Measurements from ENCODE around the gene GOT1.

The GOT1 gene

GRCh38 chr10:99430451-99431189 lies at the start of gene GOT1:
Gene GOT1 (minus strand): TSS chr10:99430624. CDS start chr10:99430565, 59 bp downstream.
- Histone ChIP-seq H3K4me3 (ENCODE audit: low read depth, low read length) (peak within 1 kb of the TSS; percentile 97), H3K27me3 (ENCODE audit: control insufficient read depth, insufficient read depth, low read length) (no peaks in the 10 kb centered on the region), H3K9me3 (ENCODE audit: control insufficient read depth, insufficient read depth, low read length) (no peaks in the 10 kb centered on the region), H3K9ac (ENCODE audit: low read depth, low read length) (peak within 1 kb of the TSS; percentile 87), H3K4me1 (ENCODE audit: control insufficient read depth, insufficient read depth, low read length) (peaks cover 5% of the 10 kb centered on the region), H3K36me3 (ENCODE audit: control insufficient read depth, insufficient read depth, low read length) (no peaks in the 10 kb centered on the region)

- H3K36me3 ChIP-seq (ENCODE audit: control insufficient read depth, insufficient read depth, low read length), result no peaks in the 10 kb centered on the region
- no peaks in the 10 kb centered on the region for H3K9me3 ChIP-seq (ENCODE audit: control insufficient read depth, insufficient read depth, low read length)
- no peaks in the 10 kb centered on the region for H3K4me1 ChIP-seq (ENCODE audit: control insufficient read depth, insufficient read depth, low read length)
- no peaks in the 10 kb centered on the region for H3K27me3 ChIP-seq (ENCODE audit: control insufficient read depth, insufficient read depth, low read length)
- no peak overlapping the region for H3K4me3 ChIP-seq (ENCODE audit: low read depth, low read length)
- no peak overlapping the region for H3K9ac ChIP-seq (ENCODE audit: low read depth, low read length)
These were observed 39.9 kb upstream of the GOT1 start for GRCh38 chr10:99470327-99470726.

- Histone ChIP-seq H3K27me3 (ENCODE audit: control insufficient read depth, insufficient read depth, low read length) (no peaks in the 10 kb centered on the region), H3K9me3 (ENCODE audit: control insufficient read depth, insufficient read depth, low read length) (no peaks in the 10 kb centered on the region), H3K4me3 (ENCODE audit: low read depth, low read length) (no peak overlapping the region), H3K36me3 (ENCODE audit: control insufficient read depth, insufficient read depth, low read length) (no peaks in the 10 kb centered on the region), H3K9ac (ENCODE audit: low read depth, low read length) (no peak overlapping the region), H3K4me1 (ENCODE audit: control insufficient read depth, insufficient read depth, low read length) (no peaks in the 10 kb centered on the region)
These were observed 37.0 kb upstream of the GOT1 start for GRCh38 chr10:99467236-99467999.

DNA sequence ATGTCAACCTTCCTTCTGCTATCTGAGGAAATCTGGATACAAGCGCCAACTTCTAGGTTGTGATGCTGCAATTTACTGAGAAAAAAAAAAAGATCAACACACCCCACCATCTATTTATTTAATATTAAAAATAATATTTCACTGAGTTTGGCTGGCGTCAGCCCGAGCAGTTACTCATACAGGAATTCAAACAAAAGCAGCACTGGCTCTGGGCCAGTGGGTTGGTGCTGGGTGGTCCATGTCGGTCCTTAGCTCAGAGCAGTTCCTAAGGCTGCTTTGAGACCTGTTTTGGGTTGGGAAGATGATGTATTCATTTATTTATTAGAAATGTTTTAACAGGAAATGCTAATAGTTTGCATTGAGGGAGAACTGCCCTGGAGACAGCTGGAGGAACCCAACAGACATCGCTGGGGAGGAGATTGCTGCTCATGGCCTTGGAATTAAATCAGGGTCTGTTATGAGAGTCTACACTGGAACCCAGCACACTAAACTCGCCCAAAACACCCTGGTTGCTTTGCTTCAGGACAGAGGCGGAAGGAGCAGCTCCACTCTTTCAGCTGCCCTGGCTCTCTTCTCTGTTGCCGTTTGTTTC lies 36.3 kb upstream of the GOT1 start:
- Histone ChIP-seq H3K4me1 (ENCODE audit: control insufficient read depth, insufficient read depth, low read length) (no peaks in the 10 kb centered on the region), H3K27me3 (ENCODE audit: control insufficient read depth, insufficient read depth, low read length) (no peaks in the 10 kb centered on the region), H3K9me3 (ENCODE audit: control insufficient read depth, insufficient read depth, low read length) (no peaks in the 10 kb centered on the region), H3K4me3 (ENCODE audit: low read depth, low read length) (no peak overlapping the region), H3K36me3 (ENCODE audit: control insufficient read depth, insufficient read depth, low read length) (no peaks in the 10 kb centered on the region), H3K9ac (ENCODE audit: low read depth, low read length) (no peak overlapping the region)

DNA sequence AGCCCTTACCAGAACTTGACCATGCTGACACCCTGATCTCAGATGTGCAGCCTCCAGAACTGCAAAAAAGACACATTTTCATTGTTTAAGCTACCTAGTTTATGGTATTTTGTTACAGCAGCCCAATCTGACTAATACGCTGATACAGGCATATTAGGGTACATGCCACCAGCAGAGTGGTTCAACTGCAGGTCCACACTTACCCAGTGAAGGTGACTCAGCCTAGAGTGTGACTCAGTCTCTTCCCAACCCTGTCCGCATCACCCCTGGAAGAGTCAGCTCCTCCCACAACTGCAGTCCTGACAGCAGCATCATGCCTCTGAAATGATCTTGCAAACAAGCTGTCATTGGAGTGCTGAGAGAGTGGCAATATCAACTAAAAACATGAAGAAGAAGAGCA lies 30.8 kb upstream of the GOT1 start:
- Histone ChIP-seq H3K36me3 (ENCODE audit: control insufficient read depth, insufficient read depth, low read length) (no peaks in the 10 kb centered on the region), H3K4me1 (ENCODE audit: control insufficient read depth, insufficient read depth, low read length) (no peaks in the 10 kb centered on the region), H3K27me3 (ENCODE audit: control insufficient read depth, insufficient read depth, low read length) (no peaks in the 10 kb centered on the region), H3K9me3 (ENCODE audit: control insufficient read depth, insufficient read depth, low read length) (no peaks in the 10 kb centered on the region), H3K9ac (ENCODE audit: low read depth, low read length) (no peak overlapping the region), H3K4me3 (ENCODE audit: low read depth, low read length) (no peak overlapping the region)

DNA sequence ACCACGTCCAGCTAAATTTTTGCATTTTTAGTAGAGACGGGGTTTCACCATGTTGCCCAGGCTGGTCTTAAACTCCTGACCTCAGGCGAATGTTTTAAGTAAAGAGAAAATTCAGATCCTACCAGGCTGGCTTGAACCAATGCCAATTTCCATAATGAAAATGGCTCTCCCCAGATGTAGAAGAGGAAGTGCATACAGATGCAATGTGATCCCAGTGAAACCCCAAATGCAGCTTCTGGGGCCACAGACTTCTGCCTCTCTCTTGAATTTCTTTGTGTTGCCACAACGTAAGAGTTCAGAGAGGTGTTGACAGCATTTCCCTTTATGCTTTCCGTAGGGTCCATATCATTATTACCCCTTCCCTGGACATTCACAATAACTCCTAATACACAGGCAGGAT lies 29.6 kb upstream of the GOT1 start:
- Histone ChIP-seq H3K4me3 (ENCODE audit: low read depth, low read length) (no peak overlapping the region), H3K4me1 (ENCODE audit: control insufficient read depth, insufficient read depth, low read length) (no peaks in the 10 kb centered on the region), H3K27me3 (ENCODE audit: control insufficient read depth, insufficient read depth, low read length) (no peaks in the 10 kb centered on the region), H3K9me3 (ENCODE audit: control insufficient read depth, insufficient read depth, low read length) (no peaks in the 10 kb centered on the region), H3K36me3 (ENCODE audit: control insufficient read depth, insufficient read depth, low read length) (no peaks in the 10 kb centered on the region), H3K9ac (ENCODE audit: low read depth, low read length) (no peak overlapping the region)

- no peak overlapping the region for H3K9ac ChIP-seq (ENCODE audit: low read depth, low read length)
- no peaks in the 10 kb centered on the region for H3K36me3 ChIP-seq (ENCODE audit: control insufficient read depth, insufficient read depth, low read length)
- no peaks in the 10 kb centered on the region for H3K9me3 ChIP-seq (ENCODE audit: control insufficient read depth, insufficient read depth, low read length)
- H3K4me1 ChIP-seq (ENCODE audit: control insufficient read depth, insufficient read depth, low read length), result no peaks in the 10 kb centered on the region
- H3K4me3 ChIP-seq (ENCODE audit: low read depth, low read length), result no peak overlapping the region
- no peaks in the 10 kb centered on the region for H3K27me3 ChIP-seq (ENCODE audit: control insufficient read depth, insufficient read depth, low read length)
These were observed 28.8 kb upstream of the GOT1 start for GRCh38 chr10:99459217-99459616.

GRCh38 chr10:99457813-99458212 lies 27.4 kb upstream of the GOT1 start:
- no peak overlapping the region for H3K4me3 ChIP-seq (ENCODE audit: low read depth, low read length)
- H3K9me3 ChIP-seq (ENCODE audit: control insufficient read depth, insufficient read depth, low read length), result no peaks in the 10 kb centered on the region
- H3K36me3 ChIP-seq (ENCODE audit: control insufficient read depth, insufficient read depth, low read length), result no peaks in the 10 kb centered on the region
- H3K4me1 ChIP-seq (ENCODE audit: control insufficient read depth, insufficient read depth, low read length), result no peaks in the 10 kb centered on the region
- H3K27me3 ChIP-seq (ENCODE audit: control insufficient read depth, insufficient read depth, low read length), result no peaks in the 10 kb centered on the region
- H3K9ac ChIP-seq (ENCODE audit: low read depth, low read length), result no peak overlapping the region

DNA sequence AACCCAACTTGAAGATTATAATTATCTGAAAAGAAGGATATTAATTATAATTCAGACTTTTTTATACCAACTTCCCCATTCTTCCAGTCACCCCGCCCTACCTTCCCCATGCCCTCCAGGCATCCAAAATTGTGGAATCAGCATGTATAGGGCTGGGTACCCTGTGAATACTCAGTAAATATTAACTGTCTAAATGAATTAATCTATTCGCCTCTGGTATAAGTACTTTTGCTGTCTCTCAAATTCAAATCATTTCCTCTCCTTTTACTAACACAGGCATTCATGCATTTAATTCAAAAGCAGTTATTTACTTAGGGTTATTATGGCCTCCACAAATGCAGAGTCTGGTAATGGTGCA lies 26.5 kb upstream of the GOT1 start:
- H3K27me3 ChIP-seq (ENCODE audit: control insufficient read depth, insufficient read depth, low read length), result no peaks in the 10 kb centered on the region
- no peak overlapping the region for H3K9ac ChIP-seq (ENCODE audit: low read depth, low read length)
- H3K36me3 ChIP-seq (ENCODE audit: control insufficient read depth, insufficient read depth, low read length), result no peaks in the 10 kb centered on the region
- H3K4me3 ChIP-seq (ENCODE audit: low read depth, low read length), result no peak overlapping the region
- H3K4me1 ChIP-seq (ENCODE audit: control insufficient read depth, insufficient read depth, low read length), result no peaks in the 10 kb centered on the region
- H3K9me3 ChIP-seq (ENCODE audit: control insufficient read depth, insufficient read depth, low read length), result no peaks in the 10 kb centered on the region

- Histone ChIP-seq H3K4me1 (ENCODE audit: control insufficient read depth, insufficient read depth, low read length) (peaks cover 2% of the 10 kb centered on the region), H3K4me3 (ENCODE audit: low read depth, low read length) (no peak overlapping the region)
These were observed 25.9 kb upstream of the GOT1 start for GRCh38 chr10:99456207-99456930.

GRCh38 chr10:99451981-99452380 lies 21.6 kb upstream of the GOT1 start:
- no peaks in the 10 kb centered on the region for H3K36me3 ChIP-seq (ENCODE audit: control insufficient read depth, insufficient read depth, low read length)
- no peaks in the 10 kb centered on the region for H3K27me3 ChIP-seq (ENCODE audit: control insufficient read depth, insufficient read depth, low read length)
- H3K4me1 ChIP-seq (ENCODE audit: control insufficient read depth, insufficient read depth, low read length), result peaks cover 8% of the 10 kb centered on the region
- H3K4me3 ChIP-seq (ENCODE audit: low read depth, low read length), result no peak overlapping the region
- no peaks in the 10 kb centered on the region for H3K9me3 ChIP-seq (ENCODE audit: control insufficient read depth, insufficient read depth, low read length)
- H3K9ac ChIP-seq (ENCODE audit: low read depth, low read length), result no peak overlapping the region

More at GRCh38 chr10:99456207-99456930, 25.9 kb upstream of the GOT1 start:
- Histone ChIP-seq H3K27me3 (ENCODE audit: control insufficient read depth, insufficient read depth, low read length) (no peaks in the 10 kb centered on the region), H3K9ac (ENCODE audit: low read depth, low read length) (no peak overlapping the region), H3K9me3 (ENCODE audit: control insufficient read depth, insufficient read depth, low read length) (no peaks in the 10 kb centered on the region), H3K36me3 (ENCODE audit: control insufficient read depth, insufficient read depth, low read length) (no peaks in the 10 kb centered on the region)

All from iPS-15b (cell line).